ENCODE results near the gene ARHGAP1. TPM values are rescaled to one million over a fixed set of nuclear protein-coding genes. Genes with fewer than 3 reads are reported as not detected.
A peak's percentile ranks its signal among the peaks of the same experiment; 100 is the strongest.

Gene ARHGAP1
- 9.0 TPM for total RNA-seq
- polyA plus RNA-seq: 24.9 TPM
- long read RNA-seq, donor 1, partial matches to known transcripts: 0 of 2 reads
- long read RNA-seq, donor 1, other reads (novel, unspliced or antisense): 0 of 2 reads
- long read RNA-seq, donor 2: 0 reads
- long read RNA-seq, donor 3, partial matches to known transcripts: 0 of 5 reads
- long read RNA-seq, donor 3, other reads (novel, unspliced or antisense): 0 of 5 reads
- long read RNA-seq, donor 4, transcript ARHGAP1-201 (13 exons, 3,375 nt): major isoform, 5 of 9 reads
- long read RNA-seq, donor 4, partial matches to known transcripts: 0 of 9 reads
- long read RNA-seq, donor 4, other reads (novel, unspliced or antisense): 0 of 9 reads
- long read RNA-seq, donor 5, transcript ARHGAP1-207 (4 exons, 901 nt): major isoform, 8 of 12 reads
- long read RNA-seq, donor 5, partial matches to known transcripts: 0 of 12 reads
- long read RNA-seq, donor 5, other reads (novel, unspliced or antisense): 0 of 12 reads
- long read RNA-seq, donor 6, transcript ARHGAP1-201 (13 exons, 3,375 nt): major isoform, 9 of 11 reads
- long read RNA-seq, donor 6, partial matches to known transcripts: 0 of 11 reads
- long read RNA-seq, donor 6, other reads (novel, unspliced or antisense): 0 of 11 reads
- long read RNA-seq, donor 7, partial matches to known transcripts: 0 of 7 reads
- long read RNA-seq, donor 7, other reads (novel, unspliced or antisense): 0 of 7 reads
- long read RNA-seq, donor 8, transcript ARHGAP1-201 (13 exons, 3,375 nt): major isoform, 5 of 5 reads
- long read RNA-seq, donor 8, partial matches to known transcripts: 0 of 5 reads
- long read RNA-seq, donor 8, other reads (novel, unspliced or antisense): 0 of 5 reads
- long read RNA-seq, donor 9, partial matches to known transcripts: 0 of 2 reads
- long read RNA-seq, donor 9, other reads (novel, unspliced or antisense): 0 of 2 reads
- long read RNA-seq, donor 10, partial matches to known transcripts: 0 of 6 reads
- long read RNA-seq, donor 10, other reads (novel, unspliced or antisense): 0 of 6 reads

DNA sequence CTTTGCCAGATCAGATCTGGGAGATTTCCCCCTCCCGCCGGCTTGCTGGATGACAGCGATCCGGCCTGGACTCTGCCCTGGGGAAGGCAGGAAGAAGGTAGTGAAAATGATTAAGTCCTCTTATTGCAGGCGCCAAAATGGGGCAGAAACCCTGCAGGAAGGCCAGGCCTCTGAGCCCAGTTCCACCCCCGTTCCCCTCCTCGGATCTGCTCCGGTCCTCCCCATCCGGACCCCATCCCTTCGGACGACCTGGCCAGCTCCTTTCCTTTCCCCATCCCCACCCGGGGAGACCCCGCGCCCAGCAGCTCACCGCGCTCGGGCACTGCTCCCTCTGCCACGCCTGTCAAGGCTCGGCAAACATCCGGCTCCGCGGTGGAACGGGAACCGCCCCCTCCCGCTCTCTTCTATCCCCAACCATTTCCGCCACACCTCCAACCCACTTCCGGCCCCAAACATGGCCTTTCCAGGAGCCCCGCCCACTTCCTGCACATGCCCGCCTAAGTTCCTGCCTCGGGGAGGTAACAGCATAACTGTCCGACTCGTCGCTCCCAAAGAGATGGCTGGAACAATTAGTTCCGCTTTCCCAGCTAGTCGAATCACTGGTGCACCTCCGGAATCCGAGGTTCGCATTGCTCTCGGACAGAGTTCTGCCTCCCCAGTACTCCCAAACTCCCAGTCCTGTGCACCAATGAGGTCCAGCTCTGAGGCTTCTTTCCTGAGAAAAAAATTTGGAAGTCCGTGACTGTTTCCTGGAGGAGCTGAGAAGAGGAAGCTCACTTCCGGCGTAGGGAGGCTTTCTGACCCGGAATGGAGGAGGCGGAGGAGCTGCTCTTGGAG is at the start of gene ARHGAP1, which contains the start of gene ZNF408:
ARHGAP1 (minus strand) TSS at position 379 of the 837 bp plus-strand sequence. CDS start 4,512 bp downstream, outside the sequence.
ZNF408 (plus strand) TSS at position 791 of the 837 bp plus-strand sequence; CDS start at position 808, 17 bp downstream.
- peaks cover 8 to 32% of the 10 kb centered on the region in 2 donors for H3K4me1 ChIP-seq (ENCODE audit: control insufficient read depth in 2 of 2, insufficient read depth in 2 of 2, low read length in 2 of 2)
- peaks cover 37 to 39% of the 10 kb centered on the region in 2 donors for H3K36me3 ChIP-seq (ENCODE audit: control insufficient read depth in 2 of 2, insufficient read depth in 2 of 2, low read length in 1 of 2)
- WGBS: under 1% methylated on average over 44 of the region's 44 CpGs
- peak; percentile 95 to 99 (median 98) for DNase-seq (ENCODE audit: low read depth in 6 of 9, low spot score in 9 of 9)
- H3K4me3 ChIP-seq (ENCODE audit: low read length in 2 of 2): peak within 1 kb of the TSS; percentile 76 to 99
- no peaks in the 10 kb centered on the region for H3K9me3 ChIP-seq (ENCODE audit: control insufficient read depth in 2 of 2, insufficient read depth in 1 of 2, low read length in 1 of 2)
- H3K27ac ChIP-seq (ENCODE audit: low read depth in 1 of 2, low read length in 1 of 2): peak within 1 kb of the TSS; percentile 70 to 82
- H3K27me3 ChIP-seq (ENCODE audit: control insufficient read depth in 2 of 2, insufficient read depth in 1 of 2, low read length in 1 of 2): no peaks in the 10 kb centered on the region

GRCh38 chr11:46747150-46747549 is 46.7 kb upstream of the ARHGAP1 start:
- H3K4me3 ChIP-seq (ENCODE audit: low read length in 2 of 2): no peak overlapping the region
- 98% methylated on average over 6 of the region's 6 CpGs for WGBS
- H3K9me3 ChIP-seq (ENCODE audit: control insufficient read depth in 2 of 2, insufficient read depth in 1 of 2, low read length in 1 of 2): no peaks in the 10 kb centered on the region
- H3K4me1 ChIP-seq (ENCODE audit: control insufficient read depth in 2 of 2, insufficient read depth in 2 of 2, low read length in 2 of 2): no peaks in the 10 kb centered on the region
- DNase-seq (ENCODE audit: low read depth in 6 of 9, low spot score in 9 of 9): no peak
- no peak overlapping the region for H3K27ac ChIP-seq (ENCODE audit: low read depth in 1 of 2, low read length in 1 of 2)
- peaks cover 73 to 86% of the 10 kb centered on the region in 2 donors for H3K36me3 ChIP-seq (ENCODE audit: control insufficient read depth in 2 of 2, insufficient read depth in 2 of 2, low read length in 1 of 2)
- no peaks in the 10 kb centered on the region for H3K27me3 ChIP-seq (ENCODE audit: control insufficient read depth in 2 of 2, insufficient read depth in 1 of 2, low read length in 1 of 2)

GRCh38 chr11:46745995-46746394 is 45.6 kb upstream of the ARHGAP1 start:
- WGBS: 96% methylated on average over 3 of the region's 3 CpGs
- Histone ChIP-seq H3K27ac (ENCODE audit: low read depth in 1 of 2, low read length in 1 of 2) (no peak overlapping the region), H3K9me3 (ENCODE audit: control insufficient read depth in 2 of 2, insufficient read depth in 1 of 2, low read length in 1 of 2) (no peaks in the 10 kb centered on the region), H3K4me3 (ENCODE audit: low read length in 2 of 2) (no peak overlapping the region), H3K27me3 (ENCODE audit: control insufficient read depth in 2 of 2, insufficient read depth in 1 of 2, low read length in 1 of 2) (no peaks in the 10 kb centered on the region), H3K36me3 (ENCODE audit: control insufficient read depth in 2 of 2, insufficient read depth in 2 of 2, low read length in 1 of 2) (peaks cover 83 to 88% of the 10 kb centered on the region in 2 donors), H3K4me1 (ENCODE audit: control insufficient read depth in 2 of 2, insufficient read depth in 2 of 2, low read length in 2 of 2) (no peaks in the 10 kb centered on the region)
- DNase-seq (ENCODE audit: low read depth in 6 of 9, low spot score in 9 of 9): no peak

DNA sequence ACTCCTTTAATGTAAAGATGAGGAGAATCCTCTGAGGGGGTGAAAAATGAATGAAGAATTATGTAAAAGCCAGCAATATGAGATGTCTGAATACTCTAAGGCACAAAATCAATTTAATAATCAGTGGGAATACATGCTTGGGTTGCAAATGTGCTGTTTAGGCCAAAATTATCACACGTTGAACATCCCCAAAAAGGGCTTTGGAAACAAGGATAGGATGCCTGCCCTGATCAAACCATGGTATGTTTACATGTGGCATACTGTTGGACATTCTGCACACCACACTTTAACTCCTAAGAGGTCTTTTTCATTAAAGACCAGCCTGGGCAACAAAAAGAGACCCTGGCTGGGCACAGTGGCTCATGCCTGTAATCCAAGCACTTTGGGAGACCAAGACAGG is 44.9 kb upstream of the ARHGAP1 start:
- no peaks in the 10 kb centered on the region for H3K9me3 ChIP-seq (ENCODE audit: control insufficient read depth in 2 of 2, insufficient read depth in 1 of 2, low read length in 1 of 2)
- 96% methylated on average over 1 of the region's 1 CpG for WGBS
- no peak overlapping the region for H3K27ac ChIP-seq (ENCODE audit: low read depth in 1 of 2, low read length in 1 of 2)
- no peak for DNase-seq (ENCODE audit: low read depth in 6 of 9, low spot score in 9 of 9)
- H3K4me3 ChIP-seq (ENCODE audit: low read length in 2 of 2): no peak overlapping the region
- H3K27me3 ChIP-seq (ENCODE audit: control insufficient read depth in 2 of 2, insufficient read depth in 1 of 2, low read length in 1 of 2): no peaks in the 10 kb centered on the region
- peaks cover 77 to 84% of the 10 kb centered on the region in 2 donors for H3K36me3 ChIP-seq (ENCODE audit: control insufficient read depth in 2 of 2, insufficient read depth in 2 of 2, low read length in 1 of 2)
- H3K4me1 ChIP-seq (ENCODE audit: control insufficient read depth in 2 of 2, insufficient read depth in 2 of 2, low read length in 2 of 2): no peaks in the 10 kb centered on the region

DNA sequence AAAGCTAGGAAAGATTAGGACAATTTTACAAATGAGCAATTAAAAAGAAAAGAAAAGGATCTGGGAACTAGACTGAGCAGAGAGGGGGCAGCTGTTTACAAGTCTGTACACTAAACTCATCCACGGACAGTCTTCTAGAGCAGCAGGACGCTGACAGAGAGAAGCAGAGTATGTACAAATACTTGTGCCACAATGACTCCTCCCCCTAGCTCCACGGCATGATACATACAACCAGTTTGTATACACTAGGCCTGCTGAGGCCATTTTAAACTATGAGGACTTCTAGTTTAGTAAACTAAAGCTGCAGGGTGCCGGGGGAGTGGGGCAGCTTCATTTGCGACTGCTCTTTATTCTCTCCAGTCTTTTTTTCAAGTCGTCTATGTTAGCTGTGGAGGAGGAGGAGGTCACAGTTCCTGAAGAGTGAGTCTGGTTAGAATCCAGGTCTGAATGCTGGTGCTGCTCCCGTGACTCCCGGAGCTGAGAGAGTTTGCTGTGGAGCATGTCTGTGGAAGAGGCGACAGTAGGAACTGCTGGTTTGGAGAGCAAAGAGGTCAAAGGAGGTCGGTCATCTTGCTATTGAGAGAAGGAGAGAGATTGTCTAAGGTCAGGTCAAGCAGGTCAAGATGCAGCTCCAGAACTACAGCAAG is 43.4 kb upstream of the ARHGAP1 start:
- no peaks in the 10 kb centered on the region for H3K4me1 ChIP-seq (ENCODE audit: control insufficient read depth in 2 of 2, insufficient read depth in 2 of 2, low read length in 2 of 2)
- no peak overlapping the region for H3K4me3 ChIP-seq (ENCODE audit: low read length in 2 of 2)
- no peaks in the 10 kb centered on the region for H3K9me3 ChIP-seq (ENCODE audit: control insufficient read depth in 2 of 2, insufficient read depth in 1 of 2, low read length in 1 of 2)
- H3K36me3 ChIP-seq (ENCODE audit: control insufficient read depth in 2 of 2, insufficient read depth in 2 of 2, low read length in 1 of 2): peaks cover 69 to 77% of the 10 kb centered on the region in 2 donors
- H3K27ac ChIP-seq (ENCODE audit: low read depth in 1 of 2, low read length in 1 of 2): no peak overlapping the region
- 97% methylated on average over 10 of the region's 10 CpGs for WGBS
- no peaks in the 10 kb centered on the region for H3K27me3 ChIP-seq (ENCODE audit: control insufficient read depth in 2 of 2, insufficient read depth in 1 of 2, low read length in 1 of 2)
- no peak for DNase-seq (ENCODE audit: low read depth in 6 of 9, low spot score in 9 of 9)

DNA sequence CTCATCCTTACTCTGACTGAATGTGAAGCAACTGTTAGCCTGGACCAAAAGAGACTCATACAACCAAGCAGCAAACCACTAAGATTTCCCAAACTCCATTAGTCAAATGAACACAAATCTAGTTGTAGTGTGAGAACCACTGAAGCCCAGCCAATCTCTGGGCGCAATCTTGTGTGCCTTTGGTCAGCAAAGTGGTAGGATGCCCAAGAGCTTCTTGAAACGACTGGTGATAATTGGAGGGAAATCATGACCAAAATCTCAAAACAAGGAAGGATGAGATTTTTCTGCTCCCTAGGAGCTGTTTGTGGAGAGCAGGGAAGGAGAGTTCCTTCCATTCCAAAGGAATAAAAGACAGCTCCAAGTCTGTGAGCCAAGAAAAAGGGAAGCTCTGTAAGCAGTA is 42.6 kb upstream of the ARHGAP1 start:
- 99% methylated on average over 2 of the region's 2 CpGs for WGBS
- Histone ChIP-seq H3K4me3 (ENCODE audit: low read length in 2 of 2) (no peak overlapping the region), H3K4me1 (ENCODE audit: control insufficient read depth in 2 of 2, insufficient read depth in 2 of 2, low read length in 2 of 2) (no peaks in the 10 kb centered on the region), H3K36me3 (ENCODE audit: control insufficient read depth in 2 of 2, insufficient read depth in 2 of 2, low read length in 1 of 2) (peaks cover 64 to 70% of the 10 kb centered on the region in 2 donors), H3K27me3 (ENCODE audit: control insufficient read depth in 2 of 2, insufficient read depth in 1 of 2, low read length in 1 of 2) (no peaks in the 10 kb centered on the region), H3K9me3 (ENCODE audit: control insufficient read depth in 2 of 2, insufficient read depth in 1 of 2, low read length in 1 of 2) (no peaks in the 10 kb centered on the region), H3K27ac (ENCODE audit: low read depth in 1 of 2, low read length in 1 of 2) (no peak overlapping the region)
- no peak for DNase-seq (ENCODE audit: low read depth in 6 of 9, low spot score in 9 of 9)

GRCh38 chr11:46741600-46742484 is 41.4 kb upstream of the ARHGAP1 start:
- WGBS: 79% methylated on average over 12 of the region's 12 CpGs
- Histone ChIP-seq H3K27ac (ENCODE audit: low read depth in 1 of 2, low read length in 1 of 2) (no peak overlapping the region), H3K4me1 (ENCODE audit: control insufficient read depth in 2 of 2, insufficient read depth in 2 of 2, low read length in 2 of 2) (no peaks in the 10 kb centered on the region), H3K36me3 (ENCODE audit: control insufficient read depth in 2 of 2, insufficient read depth in 2 of 2, low read length in 1 of 2) (peaks cover 52 to 59% of the 10 kb centered on the region in 2 donors), H3K27me3 (ENCODE audit: control insufficient read depth in 2 of 2, insufficient read depth in 1 of 2, low read length in 1 of 2) (no peaks in the 10 kb centered on the region), H3K4me3 (ENCODE audit: low read length in 2 of 2) (no peak overlapping the region), H3K9me3 (ENCODE audit: control insufficient read depth in 2 of 2, insufficient read depth in 1 of 2, low read length in 1 of 2) (no peaks in the 10 kb centered on the region)
- DNase-seq (ENCODE audit: low read depth in 6 of 9, low spot score in 9 of 9): no peak
